Keratinocyte (primary cell): ENCODE data around the gene MAGI1. TPM values are rescaled to one million over a fixed set of nuclear protein-coding genes. Genes with fewer than 3 reads are reported as not detected.

Experiments
- DNase-seq: peaks from one replicate; pipeline ENCODE4 v3.0.0-alpha.2; 2011; ENCODE audit warnings: low read depth, missing footprints, low spot score
- FAIRE-seq: peaks from 2 replicates; lab custom pipeline; 2011; peaks lifted over from hg19 to GRCh38; lab: Jason Lieb, UNC
- H2AFZ ChIP-seq: 2 replicates; pipeline ENCODE4 v1.6.0; 2012; ENCODE audit warnings: low read length, control low read depth, inconsistent platforms; ENCODE audit not compliant: control insufficient read depth
- H3K27ac ChIP-seq: 2 replicates; pipeline ENCODE4 v1.5.1; 2011; ENCODE audit warnings: low read length; ENCODE audit not compliant: control insufficient read depth, insufficient read depth
- H3K27me3 ChIP-seq: 3 replicates; pipeline ENCODE4 v1.6.0; 2011; ENCODE audit warnings: low read length; ENCODE audit not compliant: control insufficient read depth, insufficient read depth; ENCODE audit errors: extremely low read depth
- H3K36me3 ChIP-seq, 2 experiments: 2 replicates in 1 of 2; 3 replicates in 1 of 2; pipeline ENCODE4 v1.5.1; 2011; ENCODE audit warnings: low read length in 2 of 2, mild to moderate bottlenecking in 1 of 2; ENCODE audit not compliant: control insufficient read depth in 2 of 2, insufficient read depth in 2 of 2; ENCODE audit errors: extremely low read depth in 1 of 2
- H3K4me1 ChIP-seq: 3 replicates; pipeline ENCODE4 v1.5.1; 2011; ENCODE audit warnings: low read length; ENCODE audit not compliant: control insufficient read depth, insufficient read depth; ENCODE audit errors: extremely low read depth
- H3K4me2 ChIP-seq: 3 replicates; pipeline ENCODE4 v1.6.0; 2011; ENCODE audit warnings: low read depth, low read length; ENCODE audit not compliant: control insufficient read depth, insufficient read depth; ENCODE audit errors: extremely low read depth
- H3K4me3 ChIP-seq, 3 experiments: fragments of 200-600 bp in 1 of 3; sonication (generic) in 1 of 3; 2 replicates in 2 of 3; 3 replicates in 1 of 3; pipeline ENCODE4 v1.5.1; 2011 to 2016; ENCODE audit warnings: low read length in 3 of 3, mild to moderate bottlenecking in 3 of 3, control low read depth in 2 of 3, inconsistent platforms in 1 of 3, low read depth in 1 of 3, mixed read lengths in 1 of 3, mixed run types in 1 of 3, moderate library complexity in 1 of 3; ENCODE audit not compliant: control insufficient read depth in 2 of 3, insufficient read depth in 2 of 3; ENCODE audit errors: extremely low read depth in 1 of 3
- H3K79me2 ChIP-seq: 2 replicates; pipeline ENCODE4 v1.6.0; 2012; ENCODE audit warnings: low read length; ENCODE audit not compliant: control insufficient read depth, insufficient read depth
- H3K9ac ChIP-seq: 3 replicates; pipeline ENCODE4 v1.6.0; 2011; ENCODE audit warnings: low read length; ENCODE audit not compliant: control insufficient read depth, insufficient read depth; ENCODE audit errors: extremely low read depth
- H3K9me1 ChIP-seq: 3 replicates; pipeline ENCODE4 v1.6.0; 2011; ENCODE audit warnings: low read length; ENCODE audit not compliant: control insufficient read depth, insufficient read depth; ENCODE audit errors: extremely low read depth
- H3K9me3 ChIP-seq: 2 replicates; pipeline ENCODE4 v1.5.1; 2012; ENCODE audit warnings: low read depth, low read length; ENCODE audit not compliant: control insufficient read depth
- H4K20me1 ChIP-seq: 3 replicates; pipeline ENCODE4 v1.6.0; 2011; ENCODE audit warnings: low read length; ENCODE audit not compliant: control insufficient read depth, insufficient read depth; ENCODE audit errors: extremely low read depth
- EZH2 ChIP-seq: IDR thresholded peaks from one replicate; pipeline ENCODE4 v1.6.1; 2012; ENCODE audit warnings: inconsistent platforms, mild to moderate bottlenecking, low read length, moderate library complexity
- dilution Hi-C: fragments of 300-500 bp; cut with MboI; formaldehyde crosslinking; loops from one replicate; pipeline ENCODE4 v1.7.0; 2020; ENCODE audit warnings: low sequenced_read_pairs; ENCODE audit not compliant: extremely low pct_ligation_motif_present
- polyA plus RNA-seq, 5 experiments: library from polyadenylated mRNA; depleted of rRNA in 3 of 5; stranded (reverse) in 3 of 5; stranded (forward) in 1 of 5; unstranded in 1 of 5; fragments of >200 nt; gene quantifications; 1 replicate in 1 of 5; 2 replicates in 3 of 5; 3 replicates in 1 of 5; pipeline versions ENCODE4 v1.2.1 to v1.2.3, GENCODE V29; 2011 to 2012; ENCODE audit warnings: missing spikeins in 2 of 5, low read depth in 1 of 5, low replicate concordance in 1 of 5
- TF ChIP-seq, protein P1 (sequence below), 3 experiments: IDR thresholded peaks in 1 of 3; conservative IDR thresholded peaks in 1 of 3; optimal IDR thresholded peaks in 1 of 3; 2 replicates in 2 of 3; 3 replicates in 1 of 3; pipeline versions ENCODE3 to v1.5.1; 2011; ENCODE audit warnings: low read length in 3 of 3, mild to moderate bottlenecking in 3 of 3, moderate library complexity in 2 of 3, control low read depth in 1 of 3, inconsistent platforms in 1 of 3; ENCODE audit not compliant: insufficient read depth in 2 of 3; ENCODE audit errors: extremely low read depth in 1 of 3

MAGI1 gene
- polyA plus RNA-seq, 1 donor (not counting 4 experiments of a cell fraction or from before 2014, with no cell fraction given), result 10.9 TPM

DNA sequence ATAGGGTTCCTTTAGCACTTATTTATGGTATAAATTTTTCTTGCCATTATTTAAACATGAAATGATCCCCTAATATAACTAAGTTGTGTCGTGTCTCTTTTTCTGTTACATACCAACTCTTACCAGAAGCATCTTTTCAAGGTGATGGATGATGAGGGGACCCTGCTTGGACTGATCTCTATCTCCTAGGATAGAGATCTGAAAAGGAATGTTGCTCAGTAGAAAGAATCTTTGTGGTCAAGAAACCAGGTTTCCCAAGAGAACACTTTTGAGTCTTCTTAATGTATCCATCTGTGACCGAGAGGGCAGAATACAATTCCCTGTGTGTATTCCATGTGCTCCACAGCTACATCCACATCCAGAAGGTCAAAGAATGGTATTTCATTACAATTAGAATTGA is 409.7 kb downstream of the MAGI1 start:
- dilution Hi-C loops, result no loop called here
- Histone ChIP-seq H3K36me3 (no peaks in the 10 kb centered on the region), H2AFZ (no peak overlapping the region), H3K4me1 (no peaks in the 10 kb centered on the region), H3K4me2 (no peak overlapping the region), H3K27ac (no peak overlapping the region), H3K4me3 (no peak overlapping the region), H3K9me3 (no peaks in the 10 kb centered on the region), H3K27me3 (no peaks in the 10 kb centered on the region), H3K9me1 (no peaks in the 10 kb centered on the region), H3K79me2 (no peaks in the 10 kb centered on the region), H3K9ac (no peak overlapping the region), H4K20me1 (no peaks in the 10 kb centered on the region)
- TF ChIP-seq EZH2, result no peak
- TF ChIP-seq, protein P1, sequence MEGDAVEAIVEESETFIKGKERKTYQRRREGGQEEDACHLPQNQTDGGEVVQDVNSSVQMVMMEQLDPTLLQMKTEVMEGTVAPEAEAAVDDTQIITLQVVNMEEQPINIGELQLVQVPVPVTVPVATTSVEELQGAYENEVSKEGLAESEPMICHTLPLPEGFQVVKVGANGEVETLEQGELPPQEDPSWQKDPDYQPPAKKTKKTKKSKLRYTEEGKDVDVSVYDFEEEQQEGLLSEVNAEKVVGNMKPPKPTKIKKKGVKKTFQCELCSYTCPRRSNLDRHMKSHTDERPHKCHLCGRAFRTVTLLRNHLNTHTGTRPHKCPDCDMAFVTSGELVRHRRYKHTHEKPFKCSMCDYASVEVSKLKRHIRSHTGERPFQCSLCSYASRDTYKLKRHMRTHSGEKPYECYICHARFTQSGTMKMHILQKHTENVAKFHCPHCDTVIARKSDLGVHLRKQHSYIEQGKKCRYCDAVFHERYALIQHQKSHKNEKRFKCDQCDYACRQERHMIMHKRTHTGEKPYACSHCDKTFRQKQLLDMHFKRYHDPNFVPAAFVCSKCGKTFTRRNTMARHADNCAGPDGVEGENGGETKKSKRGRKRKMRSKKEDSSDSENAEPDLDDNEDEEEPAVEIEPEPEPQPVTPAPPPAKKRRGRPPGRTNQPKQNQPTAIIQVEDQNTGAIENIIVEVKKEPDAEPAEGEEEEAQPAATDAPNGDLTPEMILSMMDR (optimal IDR thresholded peaks at IDR 0.05 in 1 of 3, IDR thresholded peaks at IDR 0.05 in 1 of 3, conservative IDR thresholded peaks at IDR 0.05 in 1 of 3; ENCODE audit: extremely low read depth in 1 of 3, insufficient read depth in 2 of 3, low read length in 3 of 3), result no peak
- FAIRE-seq (no peak), DNase-seq (no peak)

DNA sequence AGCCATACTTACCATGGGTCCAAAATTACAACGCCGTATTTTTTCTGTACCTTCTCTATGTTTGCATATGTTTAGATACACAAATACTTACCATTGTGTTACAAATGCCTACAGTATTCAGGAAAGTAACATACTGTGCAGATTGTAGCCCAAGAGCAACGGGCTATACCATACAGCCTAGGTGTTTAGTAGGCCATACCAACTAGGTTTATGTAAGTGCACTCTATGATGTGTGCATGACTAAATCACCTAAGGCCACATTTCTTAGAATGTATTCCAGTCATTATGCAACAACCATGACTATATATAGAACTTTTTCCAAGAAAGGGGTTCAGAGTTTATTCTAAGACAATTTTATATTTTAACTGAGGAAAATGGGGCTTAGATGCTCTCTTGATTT is 411.7 kb downstream of the MAGI1 start:
- dilution Hi-C loops, result no loop called here
- H3K79me2 ChIP-seq, result no peaks in the 10 kb centered on the region
- H3K4me2 ChIP-seq, result no peak overlapping the region
- H4K20me1 ChIP-seq, result no peaks in the 10 kb centered on the region
- no peak for DNase-seq
- H3K36me3 ChIP-seq, result no peaks in the 10 kb centered on the region
- H3K27me3 ChIP-seq, result no peaks in the 10 kb centered on the region
- no peaks in the 10 kb centered on the region for H3K4me1 ChIP-seq
- FAIRE-seq, result no peak
- H3K4me3 ChIP-seq, result no peak overlapping the region
- no peak overlapping the region for H3K9ac ChIP-seq
- H3K27ac ChIP-seq, result no peak overlapping the region
- TF ChIP-seq, protein P1 (optimal IDR thresholded peaks at IDR 0.05 in 1 of 3, IDR thresholded peaks at IDR 0.05 in 1 of 3, conservative IDR thresholded peaks at IDR 0.05 in 1 of 3; ENCODE audit: extremely low read depth in 1 of 3, insufficient read depth in 2 of 3, low read length in 3 of 3), result no peak
- no peak for TF ChIP-seq EZH2
- H3K9me1 ChIP-seq, result no peaks in the 10 kb centered on the region
- H2AFZ ChIP-seq, result no peak overlapping the region
- no peaks in the 10 kb centered on the region for H3K9me3 ChIP-seq
